ENCODE results near the gene ZBTB17. TPM values are rescaled to one million over a fixed set of nuclear protein-coding genes. Genes with fewer than 3 reads are reported as not detected.

The ZBTB17 gene
- total RNA-seq, 4 donors from 2014 or later: 33.3 to 113 (median 50.5) TPM

GRCh38 chr1:15973772-15974171, 2.1 kb downstream of the ZBTB17 start:
- no peak overlapping the region for H3K4me3 ChIP-seq
- DNase-seq: no peak
- H3K36me3 ChIP-seq: peaks cover 0 to 12% (median 0%) of the 10 kb centered on the region in 4 donors
- H3K9me3 ChIP-seq: no peaks in the 10 kb centered on the region
- H3K4me1 ChIP-seq: peaks cover 6 to 17% (median 11%) of the 10 kb centered on the region in 4 donors
- H3K27ac ChIP-seq: no peak overlapping the region
- TF ChIP-seq POLR2A (IDR thresholded peaks at IDR 0.05) (no peak), POLR2AphosphoS5 (IDR thresholded peaks at IDR 0.05) (no peak), EP300 (IDR thresholded peaks at IDR 0.05; ENCODE audit: low read depth) (no peak), CTCF (IDR thresholded peaks at IDR 0.05) (no peak)
- in situ Hi-C loops (cut with MboI; ENCODE audit: low pct_ligation_motif_present in 1 of 4, low pct_unique_long_range_greater_than_20kb in 1 of 4, low sequenced_read_pairs in 3 of 4): loop anchor here in 1 of 4 donors (10.0 kb wide), 1 partner anchor 149 kb away; no protein-coding TSS in a partner anchor
- 87 to 97% methylated on average over 3 to 4 of the region's 4 CpGs for WGBS, 2 donors (ENCODE audit: low coverage in 1 of 2)
- intact Hi-C loops (cut with DNase I; ENCODE audit: low total_unique reads): no loop called here
- no peaks in the 10 kb centered on the region for H3K27me3 ChIP-seq

DNA sequence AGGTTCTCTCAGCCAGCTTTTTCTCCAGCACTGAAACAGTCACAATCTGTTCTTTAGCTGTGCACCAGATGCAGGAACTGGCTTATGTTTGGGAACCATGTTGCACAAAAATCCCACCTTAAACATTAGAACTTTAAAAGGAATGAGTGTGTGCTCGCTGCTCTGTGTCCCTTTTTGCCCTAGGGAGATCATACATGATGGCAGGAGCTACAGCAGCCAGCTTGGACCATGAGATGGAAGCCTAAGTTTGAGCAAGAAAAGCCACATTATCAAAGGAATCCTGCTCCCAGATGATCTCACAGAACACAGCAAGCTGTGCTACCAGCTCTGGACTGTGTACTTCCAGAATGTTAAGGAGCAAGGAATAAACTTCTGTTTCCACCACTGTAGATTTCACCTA, 3.5 kb downstream of the ZBTB17 start:
- H3K27ac ChIP-seq: no peak overlapping the region
- no peak overlapping the region for H3K4me3 ChIP-seq
- no peaks in the 10 kb centered on the region for H3K9me3 ChIP-seq
- in situ Hi-C loops (cut with MboI; ENCODE audit: low pct_ligation_motif_present in 1 of 4, low pct_unique_long_range_greater_than_20kb in 1 of 4, low sequenced_read_pairs in 3 of 4) (loop anchor here in 1 of 4 donors (10.0 kb wide), 1 partner anchor 148 kb away; no protein-coding TSS in a partner anchor), intact Hi-C loops (cut with DNase I; ENCODE audit: low total_unique reads) (no loop called here)
- H3K36me3 ChIP-seq: peaks cover 0 to 12% (median 0%) of the 10 kb centered on the region in 4 donors
- H3K4me1 ChIP-seq: peaks cover 6 to 17% (median 11%) of the 10 kb centered on the region in 4 donors
- 100% methylated on average over 1 of the region's 1 CpG for WGBS, 2 donors (ENCODE audit: low coverage in 1 of 2)
- TF ChIP-seq CTCF (IDR thresholded peaks at IDR 0.05) (no peak), POLR2A (IDR thresholded peaks at IDR 0.05) (no peak), EP300 (IDR thresholded peaks at IDR 0.05; ENCODE audit: low read depth) (no peak), POLR2AphosphoS5 (IDR thresholded peaks at IDR 0.05) (no peak)
- no peaks in the 10 kb centered on the region for H3K27me3 ChIP-seq
- DNase-seq: no peak

DNA sequence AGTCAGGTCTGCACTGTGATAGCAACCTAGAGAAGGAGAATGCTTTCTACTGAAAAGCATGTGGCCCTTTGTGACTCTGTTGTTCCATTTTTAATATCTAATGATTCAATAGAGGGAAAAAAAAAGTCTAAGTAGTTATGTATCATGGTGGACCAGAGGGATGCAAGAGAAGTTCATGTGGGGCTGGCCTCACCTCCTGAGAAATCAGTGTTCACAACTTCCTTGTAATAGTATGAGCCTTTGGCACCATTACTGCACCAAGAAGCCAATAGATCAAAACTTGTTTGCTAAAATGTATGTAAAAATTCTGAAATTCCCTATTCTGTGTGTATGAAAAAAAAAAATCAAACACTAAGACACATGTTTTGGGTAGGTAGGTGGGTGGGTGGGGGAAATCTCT, 5.0 kb downstream of the ZBTB17 start:
- no peak for DNase-seq
- Histone ChIP-seq H3K4me3 (no peak overlapping the region), H3K27me3 (no peaks in the 10 kb centered on the region), H3K36me3 (peaks cover 0 to 12% (median 0%) of the 10 kb centered on the region in 4 donors), H3K27ac (no peak overlapping the region), H3K9me3 (no peaks in the 10 kb centered on the region), H3K4me1 (peaks cover 6 to 23% (median 14%) of the 10 kb centered on the region in 4 donors)
- intact Hi-C loops (cut with DNase I; ENCODE audit: low total_unique reads): no loop called here
- TF ChIP-seq CTCF (IDR thresholded peaks at IDR 0.05): no peak
- no peak for TF ChIP-seq POLR2AphosphoS5 (IDR thresholded peaks at IDR 0.05)
- TF ChIP-seq EP300 (IDR thresholded peaks at IDR 0.05; ENCODE audit: low read depth): no peak
- no peak for TF ChIP-seq POLR2A (IDR thresholded peaks at IDR 0.05)
- in situ Hi-C loops (cut with MboI; ENCODE audit: low pct_ligation_motif_present in 1 of 4, low pct_unique_long_range_greater_than_20kb in 1 of 4, low sequenced_read_pairs in 3 of 4): loop anchor here in 1 of 4 donors (10.0 kb wide), 1 partner anchor 146 kb away; no protein-coding TSS in a partner anchor

- Histone ChIP-seq H3K27me3 (no peaks in the 10 kb centered on the region), H3K36me3 (peaks cover 0 to 12% (median 0%) of the 10 kb centered on the region in 4 donors), H3K27ac (no peak overlapping the region), H3K4me1 (peaks cover 5 to 29% (median 17%) of the 10 kb centered on the region in 4 donors), H3K9me3 (no peaks in the 10 kb centered on the region), H3K4me3 (no peak overlapping the region)
- no peak for DNase-seq
- 90 to 97% methylated on average over 10 to 13 of the region's 13 CpGs for WGBS, 2 donors (ENCODE audit: low coverage in 1 of 2)
- in situ Hi-C loops (cut with MboI; ENCODE audit: low pct_ligation_motif_present in 1 of 4, low pct_unique_long_range_greater_than_20kb in 1 of 4, low sequenced_read_pairs in 3 of 4) (no loop called here), intact Hi-C loops (cut with DNase I; ENCODE audit: low total_unique reads) (loop anchor here (10.0 kb wide), 1 partner anchor 155 kb away; no protein-coding TSS in a partner anchor)
- TF ChIP-seq POLR2AphosphoS5 (IDR thresholded peaks at IDR 0.05): no peak
- no peak for TF ChIP-seq POLR2A (IDR thresholded peaks at IDR 0.05)
- TF ChIP-seq CTCF (IDR thresholded peaks at IDR 0.05): no peak
- TF ChIP-seq EP300 (IDR thresholded peaks at IDR 0.05; ENCODE audit: low read depth): no peak
Measured at GRCh38 chr1:15969321-15969880, 6.5 kb downstream of the ZBTB17 start.

Data from transverse colon (tissue), 4 donors.